Prostate gland (tissue), 2 donors: ENCODE measurements around the gene MRGPRG. TPM values are rescaled to one million over a fixed set of nuclear protein-coding genes. Genes with fewer than 3 reads are reported as not detected.
"Not testable (repeated sequence)": the region's sequence is repeated elsewhere in the genome, so short reads cannot be mapped to it uniquely, and the experiment has no call there.

Experiments
- DNase-seq: peaks from one replicate; pipeline ENCODE4 v3.0.0-alpha.2; 2019; ENCODE audit warnings: low spot score
- H3K27ac ChIP-seq, 2 donors: fragments of 200-600 bp; sonication (generic); 2 replicates each; pipeline ENCODE4 v1.5.1; 2017 to 2019
- H3K27me3 ChIP-seq: fragments of 200-600 bp; sonication (generic); replicated peaks from 2 replicates; pipeline ENCODE4 v1.5.1; 2019; ENCODE audit not compliant: insufficient read depth
- H3K36me3 ChIP-seq, 2 donors: fragments of 200-600 bp; sonication (generic); 1 replicate in 1 of 2; 2 replicates in 1 of 2; pipeline versions ENCODE4 v1.5.1 to v1.8.1; 2017 to 2019
- H3K4me1 ChIP-seq: fragments of 200-600 bp; sonication (generic); replicated peaks from 2 replicates; pipeline ENCODE4 v1.5.1; 2019
- H3K4me3 ChIP-seq, 2 donors: fragments of 200-600 bp; sonication (generic); 2 replicates each; pipeline ENCODE4 v1.5.1; 2017 to 2019
- H3K9me3 ChIP-seq: fragments of 200-600 bp; sonication (generic); 2 replicates; pipeline ENCODE4 v1.5.1; 2017
- CTCF ChIP-seq, 4 experiments: fragments of 200-600 bp in 2 of 4; fragments of 450-650 bp in 2 of 4; sonication (generic) in 2 of 4; IDR thresholded peaks; 1 replicate in 3 of 4; 2 replicates in 1 of 4; pipeline ENCODE4 v1.5.1; 2016 to 2019; ENCODE audit warnings: antibody characterized with exemption in 4 of 4, mild to moderate bottlenecking in 2 of 4, moderate library complexity in 2 of 4
- POLR2A ChIP-seq: fragments of 450-650 bp; IDR thresholded peaks from one replicate; pipeline ENCODE4 v1.6.1; 2016; ENCODE audit warnings: antibody characterized with exemption, mild to moderate bottlenecking
- POLR2AphosphoS5 ChIP-seq: sonication (generic); formaldehyde crosslinking; IDR thresholded peaks from one replicate; pipeline ENCODE4 v1.6.1; 2017; ENCODE audit warnings: antibody characterized with exemption
- WGBS: methylation state at CpG from one replicate; pipeline ENCODE4 v1.1.5; 2018; 5-methylcytosine and 5-hydroxymethylcytosine counted together
- intact Hi-C: fragments of 100-400 bp; cut with DNase I; formaldehyde crosslinking; loops from one replicate; pipeline ENCODE4 v1.14.2; 2022
- total RNA-seq, 2 donors: library from RNA; depleted of rRNA; stranded (reverse); fragments of >200 nt; gene quantifications; one replicate each; pipeline ENCODE4 v1.1.0, GENCODE V29; 2016

Gene MRGPRG
- total RNA-seq, result 1 to 10 TPM in 1 of 2 donors, not detected in 1; 2.7 TPM

DNA sequence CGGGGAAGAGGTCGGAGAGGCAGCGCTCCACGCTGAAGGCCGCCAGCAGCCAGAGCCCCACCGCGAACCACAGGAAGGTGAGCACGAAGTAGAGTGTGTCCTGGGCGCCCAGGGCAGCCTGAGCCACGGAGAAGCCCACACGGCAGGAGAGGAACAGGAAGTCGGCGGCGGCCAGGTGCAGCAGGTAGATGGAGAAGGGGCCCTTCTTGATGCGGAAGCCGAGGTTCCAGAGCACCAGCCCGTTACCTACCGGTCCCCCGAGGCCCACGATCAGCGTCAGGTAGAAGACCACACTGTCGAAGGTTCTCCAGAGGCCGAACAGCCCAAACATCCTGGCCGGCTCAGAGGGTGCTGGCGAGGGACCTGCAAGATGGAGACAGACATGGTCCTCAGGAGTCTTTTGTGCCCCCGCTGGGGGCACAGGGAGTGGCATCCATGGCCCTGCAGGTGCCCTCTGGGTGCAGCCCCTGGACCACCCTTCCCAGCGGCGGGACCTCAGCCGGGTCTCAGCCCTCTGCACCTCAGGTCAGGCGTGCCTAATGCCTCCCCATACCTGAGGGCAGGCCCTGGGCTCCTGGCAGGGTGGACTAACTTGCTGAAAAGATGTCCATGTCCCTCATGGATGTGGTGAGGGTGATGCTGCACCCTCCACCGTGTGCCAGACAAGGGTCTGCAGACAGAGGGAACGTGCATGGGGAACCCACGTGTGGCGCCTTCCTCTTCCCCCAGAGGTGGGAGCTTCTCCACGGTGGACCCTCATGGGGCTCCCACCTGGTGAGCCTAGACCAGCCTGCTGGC lies at the start of gene MRGPRG:
TSS of gene MRGPRG (minus strand) at position 331 of the 798 bp plus-strand sequence. CDS start at position 331, 0 bp downstream.
- TF ChIP-seq CTCF (IDR thresholded peaks at IDR 0.05) (no peak), POLR2AphosphoS5 (no peak), POLR2A (no peak)
- no peak for DNase-seq
- Histone ChIP-seq H3K27ac (no peak within 1 kb of the TSS), H3K4me3 (no peak within 1 kb of the TSS), H3K9me3 (no peaks in the 10 kb centered on the region), H3K27me3 (peaks cover 2% of the 10 kb centered on the region), H3K36me3 (no peaks in the 10 kb centered on the region), H3K4me1 (no peaks in the 10 kb centered on the region)
- WGBS, result 85% methylated on average over 31 of the region's 35 CpGs
- intact Hi-C loops, result loop anchor here (5.0 kb wide), 3 partner anchors 51 to 181 kb away; partner anchors contain the start of gene OSBPL5

- DNase-seq, H3K4me3 ChIP-seq, H3K27me3 ChIP-seq, H3K9me3 ChIP-seq, H3K27ac ChIP-seq, H3K4me1 ChIP-seq, intact Hi-C loops, H3K36me3 ChIP-seq: not testable (repeated sequence)
- whole genome bisulfite sequencing, result 74% methylated on average over 6 of the region's 7 CpGs
These were observed 43.9 kb upstream of the MRGPRG start for GRCh38 chr11:3262548-3262947.

DNA sequence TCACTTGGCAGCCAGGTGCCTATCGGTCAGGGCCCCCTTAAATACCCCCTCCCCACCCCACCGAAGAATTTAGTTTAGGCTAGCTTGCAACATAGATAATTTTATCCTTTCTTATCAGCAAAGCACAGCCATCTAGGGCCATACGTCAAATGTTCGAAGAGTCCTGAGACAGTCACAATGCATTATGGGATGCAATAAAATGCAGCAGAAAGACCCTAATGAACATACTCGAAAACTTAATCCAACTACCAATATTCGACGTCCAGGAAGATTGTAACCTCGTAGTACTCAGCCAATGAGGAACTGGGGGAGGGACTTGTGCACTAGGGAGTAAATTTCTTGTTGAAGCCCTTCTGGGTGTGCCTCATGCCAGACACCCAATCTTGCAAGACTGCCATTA lies 43.2 kb upstream of the MRGPRG start:
- H3K27me3 ChIP-seq, H3K4me3 ChIP-seq, DNase-seq, H3K36me3 ChIP-seq, intact Hi-C loops, H3K4me1 ChIP-seq, H3K9me3 ChIP-seq, H3K27ac ChIP-seq: not testable (repeated sequence)
- 64% methylated on average over 6 of the region's 8 CpGs for WGBS

DNA sequence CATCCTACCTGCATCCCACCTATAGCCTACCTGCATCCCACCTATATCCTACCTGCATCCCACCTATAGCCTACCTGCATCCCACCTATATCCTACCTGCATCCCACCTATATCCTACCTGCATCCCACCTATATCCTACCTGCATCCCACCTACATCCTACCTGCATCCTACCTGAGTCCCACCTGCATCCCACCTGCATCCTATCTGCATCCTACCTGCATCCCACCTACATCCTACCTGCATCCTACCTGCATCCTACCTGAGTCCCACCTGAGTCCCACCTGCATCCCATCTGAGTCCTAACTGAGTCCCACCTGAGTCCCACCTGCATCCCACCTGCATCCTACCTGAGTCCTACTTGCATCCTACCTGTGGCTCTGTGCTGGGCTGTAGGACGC lies 38.9 kb upstream of the MRGPRG start:
- WGBS, result 100% methylated on average over 1 of the region's 1 CpG
- DNase-seq, intact Hi-C loops: not testable (repeated sequence)

DNA sequence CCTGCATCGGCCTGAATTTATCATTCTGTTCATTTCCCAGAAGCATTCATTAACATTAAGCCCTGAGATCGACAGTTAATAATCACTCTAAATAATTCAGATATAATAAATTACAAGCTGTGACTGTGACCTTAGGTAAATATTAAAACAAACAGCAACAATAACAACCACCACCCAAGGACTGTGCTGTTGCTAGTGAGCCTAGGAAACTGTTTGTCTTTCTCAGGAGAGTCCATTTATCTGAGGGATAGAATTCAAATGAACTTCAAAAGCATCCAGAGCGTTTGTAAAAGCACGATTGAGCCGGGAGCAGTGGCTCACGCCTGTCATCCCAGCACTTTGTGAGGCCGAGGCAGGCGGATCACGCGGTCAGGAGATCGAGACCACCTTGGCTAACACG lies 36.6 kb upstream of the MRGPRG start:
- H3K4me3 ChIP-seq, H3K27me3 ChIP-seq, H3K9me3 ChIP-seq, DNase-seq, H3K27ac ChIP-seq, H3K36me3 ChIP-seq, H3K4me1 ChIP-seq, intact Hi-C loops: not testable (repeated sequence)
- 82% methylated on average over 2 of the region's 12 CpGs for WGBS

More for the DNA sequence above, 38.9 kb upstream of the MRGPRG start:
- H3K27ac ChIP-seq, H3K4me1 ChIP-seq, H3K36me3 ChIP-seq, H3K4me3 ChIP-seq, H3K27me3 ChIP-seq, H3K9me3 ChIP-seq: not testable (repeated sequence)

DNA sequence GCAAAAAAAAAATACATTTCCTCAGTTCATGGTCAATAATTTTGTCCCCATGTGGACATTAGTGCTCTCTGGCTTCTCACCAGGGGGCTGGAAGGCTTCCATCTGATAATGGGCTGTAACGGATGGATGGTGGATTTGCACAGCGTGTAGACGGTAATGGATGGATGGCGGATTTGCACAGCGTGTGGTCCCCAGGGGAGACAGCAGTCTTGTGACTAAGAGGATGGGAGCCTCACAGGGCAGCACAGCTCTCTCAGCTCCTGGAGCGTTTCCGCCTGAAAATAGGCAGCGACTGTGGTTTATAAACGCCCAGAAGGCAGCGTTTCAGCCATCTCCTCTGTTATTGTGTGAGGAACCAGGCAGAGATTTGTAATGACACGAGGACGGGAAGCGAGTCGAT lies 36.2 kb upstream of the MRGPRG start:
- H3K4me1 ChIP-seq, intact Hi-C loops, DNase-seq, H3K27me3 ChIP-seq, H3K36me3 ChIP-seq, H3K9me3 ChIP-seq, H3K4me3 ChIP-seq, H3K27ac ChIP-seq: not testable (repeated sequence)
- WGBS, result no CpG with 5 or more reads among the region's 14 CpGs

DNA sequence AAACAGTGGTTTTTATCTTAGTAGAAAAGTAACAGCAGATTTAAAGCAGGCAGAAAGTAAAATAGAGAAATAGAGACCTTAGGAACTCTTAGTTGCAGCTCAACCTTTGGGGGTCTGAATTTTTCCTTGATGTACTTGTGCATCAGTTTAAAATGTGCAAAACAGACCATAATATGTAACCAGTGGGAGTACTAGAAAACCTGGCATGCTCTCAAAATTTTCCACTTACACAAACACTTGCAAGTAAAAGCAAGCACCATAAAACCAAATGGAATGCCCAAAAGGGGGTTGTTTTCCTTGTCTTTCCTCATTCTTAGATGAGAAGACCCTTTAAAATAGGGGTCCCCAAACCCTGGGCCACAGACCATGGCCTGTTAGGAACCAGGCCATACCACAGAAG lies 26.5 kb upstream of the MRGPRG start:
- DNase-seq, result no peak
- H3K4me3 ChIP-seq, result no peak overlapping the region
- no peaks in the 10 kb centered on the region for H3K36me3 ChIP-seq
- no peaks in the 10 kb centered on the region for H3K4me1 ChIP-seq
- no peak overlapping the region for H3K27ac ChIP-seq
- H3K9me3 ChIP-seq, result no peaks in the 10 kb centered on the region
- TF ChIP-seq POLR2AphosphoS5 (no peak), CTCF (IDR thresholded peaks at IDR 0.05) (no peak), POLR2A (no peak)
- H3K27me3 ChIP-seq, result no peaks in the 10 kb centered on the region
- intact Hi-C loops, result no loop called here
